ENCODE results near the gene LRMDA. TPM values are rescaled to one million over a fixed set of nuclear protein-coding genes. Genes with fewer than 3 reads are reported as not detected.

LRMDA gene
- total and polyA plus RNA-seq, 4 donors, result 12.1 to 40.8 (median 21.6) TPM

GRCh38 chr10:75406462-75407223 is 24.8 kb upstream of the LRMDA start:
- Histone ChIP-seq H3K4me3 (no peak overlapping the region), H3K27me3 (ENCODE audit: control insufficient read depth in 3 of 3, insufficient read depth in 3 of 3, low read length in 2 of 3) (no peaks in the 10 kb centered on the region), H3K36me3 (ENCODE audit: control insufficient read depth in 4 of 4, insufficient read depth in 4 of 4, low read length in 4 of 4) (no peaks in the 10 kb centered on the region), H3K4me1 (ENCODE audit: control insufficient read depth in 5 of 5, insufficient read depth in 5 of 5, low read length in 5 of 5) (peaks cover 0 to 39% (median 3%) of the 10 kb centered on the region in 5 donors), H3K9me3 (ENCODE audit: control insufficient read depth in 4 of 4, insufficient read depth in 3 of 4, low read length in 3 of 4) (no peaks in the 10 kb centered on the region), H3K9ac (ENCODE audit: insufficient read depth in 1 of 2, low read length in 2 of 2) (peak overlapping the region in 1 of 2 donors; percentile 65), H3K27ac (ENCODE audit: low read depth in 1 of 2, low read length in 1 of 2) (peak overlapping the region in 1 of 2 donors; percentile 86)
- DNase-seq, result peak in 2 of 3 donors; percentile 37 to 51
- TF ChIP-seq CTCF (IDR thresholded peaks at IDR 0.05; ENCODE audit: control extremely low read depth, extremely low read depth), result no peak
- no peak for ATAC-seq (ENCODE audit: insufficient read depth, low FRiP score)
- 76 to 91% methylated on average over 29 of the region's 29 CpGs for WGBS, 2 donors

GRCh38 chr10:75407224-75407712 is 24.2 kb upstream of the LRMDA start:
- ATAC-seq (ENCODE audit: insufficient read depth, low FRiP score) (no peak), DNase-seq (peak in 2 of 3 donors; percentile 39 to 51)
- H3K9ac ChIP-seq (ENCODE audit: insufficient read depth in 1 of 2, low read length in 2 of 2), result peak overlapping the region in 1 of 2 donors; percentile 65
- H3K36me3 ChIP-seq (ENCODE audit: control insufficient read depth in 4 of 4, insufficient read depth in 4 of 4, low read length in 4 of 4), result no peaks in the 10 kb centered on the region
- no peak overlapping the region for H3K4me3 ChIP-seq
- no peaks in the 10 kb centered on the region for H3K27me3 ChIP-seq (ENCODE audit: control insufficient read depth in 3 of 3, insufficient read depth in 3 of 3, low read length in 2 of 3)
- peaks cover 0 to 39% (median 3%) of the 10 kb centered on the region in 5 donors for H3K4me1 ChIP-seq (ENCODE audit: control insufficient read depth in 5 of 5, insufficient read depth in 5 of 5, low read length in 5 of 5)
- WGBS, 2 donors, result 28 to 31% methylated on average over 37 of the region's 37 CpGs
- H3K27ac ChIP-seq (ENCODE audit: low read depth in 1 of 2, low read length in 1 of 2), result peak overlapping the region in 1 of 2 donors; percentile 86
- TF ChIP-seq CTCF (IDR thresholded peaks at IDR 0.05; ENCODE audit: control extremely low read depth, extremely low read depth), result no peak
- no peaks in the 10 kb centered on the region for H3K9me3 ChIP-seq (ENCODE audit: control insufficient read depth in 4 of 4, insufficient read depth in 3 of 4, low read length in 3 of 4)

GRCh38 chr10:75407713-75408508 is 23.5 kb upstream of the LRMDA start:
- WGBS, 2 donors, result 3 to 4% methylated on average over 68 of the region's 68 CpGs
- ATAC-seq (ENCODE audit: insufficient read depth, low FRiP score), result no peak

More at GRCh38 chr10:75407713-75408508, 23.5 kb upstream of the LRMDA start:
- Histone ChIP-seq H3K4me1 (ENCODE audit: control insufficient read depth in 5 of 5, insufficient read depth in 5 of 5, low read length in 5 of 5) (peaks cover 0 to 39% (median 3%) of the 10 kb centered on the region in 5 donors), H3K27me3 (ENCODE audit: control insufficient read depth in 3 of 3, insufficient read depth in 3 of 3, low read length in 2 of 3) (no peaks in the 10 kb centered on the region), H3K4me3 (peak overlapping the region; percentile 71), H3K9ac (ENCODE audit: insufficient read depth in 1 of 2, low read length in 2 of 2) (peak overlapping the region in 1 of 2 donors; percentile 47), H3K9me3 (ENCODE audit: control insufficient read depth in 4 of 4, insufficient read depth in 3 of 4, low read length in 3 of 4) (no peaks in the 10 kb centered on the region), H3K27ac (ENCODE audit: low read depth in 1 of 2, low read length in 1 of 2) (peak overlapping the region; percentile 55 to 86), H3K36me3 (ENCODE audit: control insufficient read depth in 4 of 4, insufficient read depth in 4 of 4, low read length in 4 of 4) (no peaks in the 10 kb centered on the region)
- no peak for TF ChIP-seq CTCF (IDR thresholded peaks at IDR 0.05; ENCODE audit: control extremely low read depth, extremely low read depth)
- peak; percentile 64 to 77 (median 74) for DNase-seq

All from lung (tissue), 12 donors.